22Rv1 (cell line): Measurements from ENCODE around the gene TUBA1B.

Experiments
- ZFX ChIP-seq: fragments of 450-650 bp; IDR thresholded peaks from 2 replicates; pipeline ENCODE4 v1.6.1; 2017; ENCODE audit warnings: antibody characterized with exemption, borderline replicate concordance
- TF ChIP-seq, protein P1 (sequence below): fragments of 450-650 bp; IDR thresholded peaks from 2 replicates; pipeline ENCODE4 v1.5.1; 2017; ENCODE audit warnings: mild to moderate bottlenecking

DNA sequence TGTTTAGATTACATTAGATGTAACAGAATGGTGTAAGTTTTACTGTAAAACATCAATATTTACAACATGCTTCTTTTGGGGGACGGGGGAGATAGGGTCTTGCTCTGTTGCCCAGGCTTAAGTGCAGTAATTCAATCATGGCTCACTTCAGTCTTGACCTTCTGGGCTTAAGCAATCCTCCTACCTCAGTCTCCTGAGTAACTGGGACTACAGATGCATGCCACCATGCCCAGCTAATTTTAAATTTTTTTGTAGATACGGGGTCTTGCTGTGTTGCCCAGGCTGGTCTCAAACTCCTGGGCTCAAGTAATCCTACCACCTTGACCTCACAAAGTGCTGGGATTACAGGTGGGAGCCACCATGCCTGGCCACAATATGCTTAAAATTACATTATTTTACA is 33.9 kb upstream of the TUBA1B start:
- TF ChIP-seq, protein P1, sequence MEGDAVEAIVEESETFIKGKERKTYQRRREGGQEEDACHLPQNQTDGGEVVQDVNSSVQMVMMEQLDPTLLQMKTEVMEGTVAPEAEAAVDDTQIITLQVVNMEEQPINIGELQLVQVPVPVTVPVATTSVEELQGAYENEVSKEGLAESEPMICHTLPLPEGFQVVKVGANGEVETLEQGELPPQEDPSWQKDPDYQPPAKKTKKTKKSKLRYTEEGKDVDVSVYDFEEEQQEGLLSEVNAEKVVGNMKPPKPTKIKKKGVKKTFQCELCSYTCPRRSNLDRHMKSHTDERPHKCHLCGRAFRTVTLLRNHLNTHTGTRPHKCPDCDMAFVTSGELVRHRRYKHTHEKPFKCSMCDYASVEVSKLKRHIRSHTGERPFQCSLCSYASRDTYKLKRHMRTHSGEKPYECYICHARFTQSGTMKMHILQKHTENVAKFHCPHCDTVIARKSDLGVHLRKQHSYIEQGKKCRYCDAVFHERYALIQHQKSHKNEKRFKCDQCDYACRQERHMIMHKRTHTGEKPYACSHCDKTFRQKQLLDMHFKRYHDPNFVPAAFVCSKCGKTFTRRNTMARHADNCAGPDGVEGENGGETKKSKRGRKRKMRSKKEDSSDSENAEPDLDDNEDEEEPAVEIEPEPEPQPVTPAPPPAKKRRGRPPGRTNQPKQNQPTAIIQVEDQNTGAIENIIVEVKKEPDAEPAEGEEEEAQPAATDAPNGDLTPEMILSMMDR: no peak
- no peak for TF ChIP-seq ZFX
